KOPT-K1 (cell line): ENCODE measurements around the gene MEIS2.
"Not testable (repeated sequence)": the region's sequence is repeated elsewhere in the genome, so short reads cannot be mapped to it uniquely, and the experiment has no call there.

Experiments
- H3K27ac ChIP-seq: fragments of 200-600 bp; sonication (generic); 2 replicates; pipeline ENCODE4 v1.5.1; 2016; ENCODE audit warnings: antibody characterized with exemption, mild to moderate bottlenecking, low read depth, low read length; ENCODE audit not compliant: poor library complexity, severe bottlenecking
- H3K36me3 ChIP-seq: fragments of 200-600 bp; sonication (generic); 2 replicates; pipeline ENCODE4 v1.5.1; 2017; ENCODE audit warnings: antibody characterized with exemption, mild to moderate bottlenecking, low read length, moderate library complexity; ENCODE audit not compliant: insufficient read depth
- H3K9me3 ChIP-seq: fragments of 200-600 bp; sonication (generic); 2 replicates; pipeline ENCODE4 v1.5.1; 2017; ENCODE audit warnings: antibody characterized with exemption, low read length, mild to moderate bottlenecking; ENCODE audit not compliant: insufficient read depth, poor library complexity, severe bottlenecking

Gene MEIS2

GRCh38 chr15:37007301-37007700 lies 93.0 kb downstream of the MEIS2 start:
- H3K27ac ChIP-seq: no peak overlapping the region
- no peaks in the 10 kb centered on the region for H3K36me3 ChIP-seq
- H3K9me3 ChIP-seq: no peaks in the 10 kb centered on the region

- no peaks in the 10 kb centered on the region for H3K9me3 ChIP-seq
- no peak overlapping the region for H3K27ac ChIP-seq
- H3K36me3 ChIP-seq: no peaks in the 10 kb centered on the region
Measured at GRCh38 chr15:37004981-37005735, 95.2 kb downstream of the MEIS2 start.

DNA sequence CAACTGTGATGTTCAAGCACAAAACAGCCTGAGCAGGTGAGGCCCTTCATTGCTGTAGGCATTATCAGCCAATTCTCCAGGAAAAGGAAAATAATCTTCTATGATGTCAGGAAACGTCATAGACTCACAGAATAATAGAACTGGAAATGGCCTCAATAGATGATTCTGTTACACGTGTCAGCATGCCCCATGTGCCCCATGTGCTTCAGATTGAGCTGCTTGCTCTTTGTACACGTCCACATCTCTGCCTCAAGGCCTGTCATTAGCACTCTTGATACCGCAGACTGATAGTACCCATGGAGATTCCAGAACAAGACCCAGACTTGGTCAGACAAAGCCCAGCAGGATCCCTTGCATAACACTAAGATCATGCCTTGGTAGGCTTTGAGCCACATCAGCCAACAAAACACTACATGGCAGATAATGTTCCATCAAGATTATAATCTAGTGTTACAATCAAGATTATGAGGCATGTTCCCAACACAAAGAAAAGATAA lies 95.9 kb downstream of the MEIS2 start:
- no peaks in the 10 kb centered on the region for H3K36me3 ChIP-seq
- H3K27ac ChIP-seq: no peak overlapping the region
- no peaks in the 10 kb centered on the region for H3K9me3 ChIP-seq

DNA sequence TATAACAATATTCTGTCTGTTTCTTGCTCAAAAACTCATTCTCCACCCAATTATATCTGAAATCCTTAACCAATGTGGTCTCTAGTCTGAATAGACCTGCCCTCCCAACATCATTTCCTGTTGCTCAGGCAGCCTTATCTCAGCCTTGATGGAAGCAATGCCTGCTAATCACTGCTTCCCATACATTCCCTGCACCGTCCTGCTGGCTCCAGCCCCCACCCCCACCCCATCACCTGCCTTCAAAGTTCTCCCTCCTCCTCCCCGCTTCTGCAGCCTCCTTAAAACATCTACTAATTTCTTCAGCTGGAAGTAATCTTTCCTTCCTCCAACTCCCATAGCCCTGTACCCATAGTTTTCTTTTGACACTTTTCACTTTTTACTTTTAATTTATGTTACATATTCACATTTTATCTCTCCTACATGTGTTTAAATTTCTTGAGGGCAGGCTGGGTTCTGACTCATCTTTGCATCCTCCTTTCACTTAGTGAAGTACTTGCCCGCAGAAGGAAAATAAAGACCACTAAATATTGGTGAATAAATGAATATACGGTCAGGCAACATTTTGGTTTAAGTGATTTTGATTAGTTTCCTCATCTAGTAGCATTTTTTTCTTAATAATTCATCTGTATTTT lies 98.2 kb downstream of the MEIS2 start:
- Histone ChIP-seq H3K9me3 (no peaks in the 10 kb centered on the region), H3K36me3 (no peaks in the 10 kb centered on the region), H3K27ac (no peak overlapping the region)

DNA sequence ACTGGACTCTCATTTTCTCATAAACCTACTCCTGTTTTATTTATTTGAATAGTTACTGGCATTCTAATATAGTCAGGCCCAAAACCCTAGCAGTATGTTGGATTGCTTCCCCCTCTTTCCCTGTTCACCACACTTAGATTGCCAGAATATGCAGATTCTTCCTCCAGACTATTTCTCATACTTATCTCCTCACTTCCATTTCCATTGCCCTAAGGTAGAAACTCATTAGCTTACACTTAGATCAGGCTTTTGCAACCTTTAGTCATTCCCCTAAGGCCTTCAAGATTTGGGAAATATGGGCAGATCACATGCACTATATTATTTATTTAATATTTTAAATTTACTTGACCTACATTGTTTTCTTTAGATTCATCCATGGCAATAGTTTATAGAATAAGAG lies 98.9 kb downstream of the MEIS2 start:
- H3K9me3 ChIP-seq: no peaks in the 10 kb centered on the region
- no peak overlapping the region for H3K27ac ChIP-seq
- H3K36me3 ChIP-seq: no peaks in the 10 kb centered on the region

DNA sequence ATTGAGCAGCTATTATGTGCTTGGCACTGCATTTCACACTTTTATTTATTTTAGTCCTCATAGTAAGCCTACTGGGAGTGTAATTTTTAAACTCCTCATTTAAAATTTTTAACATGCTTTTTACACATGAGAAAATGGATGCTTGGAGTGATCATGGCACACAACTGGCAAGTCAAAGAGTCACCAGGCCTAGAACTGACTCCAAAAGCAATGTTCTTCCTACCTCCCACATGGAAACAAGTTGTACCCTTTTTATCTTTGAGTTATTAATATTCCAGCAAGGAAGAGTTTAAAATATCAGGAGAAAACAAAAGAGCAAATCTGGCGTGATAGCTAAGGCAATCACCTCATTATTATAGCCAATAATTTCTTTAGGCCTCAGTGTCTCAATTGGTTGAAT lies 100.6 kb downstream of the MEIS2 start:
- H3K27ac ChIP-seq: no peak overlapping the region
- no peaks in the 10 kb centered on the region for H3K36me3 ChIP-seq
- no peaks in the 10 kb centered on the region for H3K9me3 ChIP-seq

DNA sequence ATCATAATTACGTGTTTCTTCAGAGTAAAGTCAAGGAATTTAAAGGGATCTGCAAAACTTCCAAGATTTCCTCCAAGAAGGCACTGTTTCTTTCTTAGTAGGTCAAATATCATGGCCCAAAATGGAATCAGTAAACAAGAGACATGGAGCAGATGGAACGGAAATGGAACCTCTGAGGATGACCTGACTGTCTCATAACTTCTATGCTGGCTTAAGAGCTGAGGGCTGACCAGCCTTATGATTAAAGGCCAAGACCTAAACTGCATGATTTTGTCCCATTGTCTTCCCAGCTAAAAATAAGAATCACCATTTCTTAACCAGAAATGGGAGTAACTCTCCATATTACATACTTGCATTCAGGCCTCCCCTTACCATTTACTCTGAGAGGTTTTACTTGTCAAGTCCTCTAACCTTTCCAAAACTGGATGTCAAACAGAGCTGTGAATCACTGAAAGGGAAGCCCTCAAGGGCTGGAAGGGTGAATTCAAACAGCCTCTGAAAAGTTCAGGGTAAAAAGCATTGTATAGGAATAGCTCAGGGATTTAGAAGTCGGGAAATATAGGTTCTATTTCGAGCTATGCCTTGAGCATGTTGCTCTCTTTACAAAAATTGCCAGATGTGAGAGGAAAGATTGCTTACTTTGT lies 103.7 kb downstream of the MEIS2 start:
- no peaks in the 10 kb centered on the region for H3K36me3 ChIP-seq
- H3K27ac ChIP-seq: no peak overlapping the region
- no peaks in the 10 kb centered on the region for H3K9me3 ChIP-seq

- Histone ChIP-seq H3K36me3 (no peaks in the 10 kb centered on the region), H3K27ac (no peak overlapping the region), H3K9me3 (no peaks in the 10 kb centered on the region)
Measured at GRCh38 chr15:36996121-36996520, 104.2 kb downstream of the MEIS2 start.

DNA sequence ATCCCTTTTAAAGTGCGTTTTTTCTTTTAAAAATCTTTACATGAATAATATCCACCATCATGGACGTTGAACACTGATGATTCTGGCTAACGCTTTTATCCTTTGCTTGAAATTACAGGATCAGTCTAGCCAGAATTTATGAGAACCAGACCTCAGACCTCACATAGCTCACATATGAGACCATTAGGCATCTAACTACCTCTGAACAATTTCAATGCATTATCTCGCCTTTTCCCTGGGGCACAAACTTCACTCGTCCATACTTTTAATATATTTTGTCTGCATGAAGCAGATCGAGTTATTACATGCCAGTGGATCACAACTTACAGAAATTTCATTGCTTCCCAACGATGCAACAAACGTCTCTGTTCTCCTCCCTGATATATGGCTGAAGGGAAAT lies 105.6 kb downstream of the MEIS2 start:
- H3K27ac ChIP-seq: no peak overlapping the region
- H3K9me3 ChIP-seq: no peaks in the 10 kb centered on the region
- H3K36me3 ChIP-seq: no peaks in the 10 kb centered on the region

- Histone ChIP-seq H3K9me3 (no peaks in the 10 kb centered on the region), H3K27ac (no peak overlapping the region), H3K36me3 (no peaks in the 10 kb centered on the region)
Measured at GRCh38 chr15:36992454-36992853, 107.9 kb downstream of the MEIS2 start.

- H3K36me3 ChIP-seq: no peaks in the 10 kb centered on the region
- H3K27ac ChIP-seq: no peak overlapping the region
- no peaks in the 10 kb centered on the region for H3K9me3 ChIP-seq
Measured at GRCh38 chr15:36988947-36989346, 111.4 kb downstream of the MEIS2 start.

- no peaks in the 10 kb centered on the region for H3K9me3 ChIP-seq
- no peaks in the 10 kb centered on the region for H3K36me3 ChIP-seq
- no peak overlapping the region for H3K27ac ChIP-seq
Measured at GRCh38 chr15:36982430-36982829, 117.9 kb downstream of the MEIS2 start.

DNA sequence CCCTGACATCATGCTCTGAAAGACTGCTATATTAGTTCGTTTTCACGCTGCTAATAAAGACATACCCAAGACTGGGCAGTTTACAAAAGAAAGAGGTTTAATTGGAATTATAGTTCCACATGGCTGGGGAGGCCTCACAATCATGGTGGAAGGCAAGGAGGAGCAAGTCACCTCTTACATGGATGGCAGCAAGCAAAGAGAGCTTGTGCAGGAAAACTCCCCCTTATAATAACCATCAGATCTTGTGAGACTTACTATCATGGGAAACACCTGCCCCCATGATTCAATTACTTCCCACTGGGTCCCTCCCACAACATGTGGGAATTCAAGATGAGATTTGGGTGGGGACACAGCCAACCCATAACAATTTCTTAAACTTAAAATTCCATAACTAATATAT lies 120.1 kb downstream of the MEIS2 start:
- H3K27ac ChIP-seq, H3K9me3 ChIP-seq, H3K36me3 ChIP-seq: not testable (repeated sequence)

DNA sequence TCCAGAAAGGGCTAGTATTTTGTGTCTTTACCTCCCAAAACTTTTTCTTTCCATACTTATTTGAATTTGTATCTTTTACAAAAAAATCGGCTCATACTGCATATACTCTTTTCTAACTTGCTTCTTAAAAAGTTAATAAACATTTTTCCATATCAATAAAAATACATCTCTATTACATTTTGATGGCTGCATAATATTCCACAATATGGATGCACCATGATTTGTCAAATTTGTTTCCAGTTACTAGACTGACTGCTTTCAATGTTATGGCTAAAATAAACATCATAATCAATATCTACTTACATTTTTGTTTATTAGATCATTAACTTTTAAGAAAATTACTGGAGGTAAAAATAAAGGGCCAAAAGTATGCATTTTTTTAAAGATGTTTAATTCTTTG lies 121.7 kb downstream of the MEIS2 start:
- Histone ChIP-seq H3K27ac (no peak overlapping the region), H3K36me3 (no peaks in the 10 kb centered on the region)

DNA sequence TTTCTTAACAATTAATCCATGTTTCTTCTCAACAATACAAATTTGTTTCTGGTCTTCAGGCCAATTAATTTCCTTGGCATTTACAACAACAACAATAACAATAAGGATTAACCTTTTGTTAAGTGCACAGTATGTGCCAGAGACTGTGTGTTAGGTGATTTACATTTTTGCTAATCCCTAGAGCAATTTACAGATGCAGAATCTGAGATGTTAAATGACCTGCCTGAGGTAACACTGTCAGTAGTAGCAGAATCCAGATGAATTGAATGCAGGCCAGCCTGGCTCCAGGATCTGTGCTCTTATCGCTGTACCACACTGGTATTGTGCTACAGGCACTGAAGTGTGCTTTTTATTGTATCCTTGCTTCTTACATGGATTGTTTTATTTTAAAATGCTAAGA lies 122.2 kb downstream of the MEIS2 start:
- Histone ChIP-seq H3K27ac (no peak overlapping the region), H3K36me3 (no peaks in the 10 kb centered on the region), H3K9me3 (no peaks in the 10 kb centered on the region)

More for the DNA sequence above, 121.7 kb downstream of the MEIS2 start:
- H3K9me3 ChIP-seq: no peaks in the 10 kb centered on the region
